Ectodermal cell (in vitro differentiated cells): ENCODE measurements around the gene TBCE.

Source experiments
- H3K27ac ChIP-seq: 2 replicates; pipeline ENCODE4 v1.7.0; 2013; ENCODE audit warnings: mild to moderate bottlenecking, low read depth, low read length; ENCODE audit not compliant: insufficient read depth, poor library complexity, severe bottlenecking
- H3K27me3 ChIP-seq: 2 replicates; pipeline ENCODE4 v1.7.0; 2013; ENCODE audit warnings: mild to moderate bottlenecking, low read length; ENCODE audit not compliant: insufficient read depth, control insufficient read depth, poor library complexity, severe bottlenecking
- H3K36me3 ChIP-seq: one replicate; pipeline ENCODE4 v1.7.0; 2013; ENCODE audit warnings: low read length; ENCODE audit not compliant: control insufficient read depth, insufficient read depth
- H3K4me1 ChIP-seq: one replicate; pipeline ENCODE4 v1.7.0; 2013; ENCODE audit warnings: low read length; ENCODE audit not compliant: control insufficient read depth, insufficient read depth
- H3K4me3 ChIP-seq: 2 replicates; pipeline ENCODE4 v1.7.0; 2013; ENCODE audit warnings: low read depth, low read length, control low read depth; ENCODE audit not compliant: insufficient read depth
- H3K9me3 ChIP-seq: 2 replicates; pipeline ENCODE4 v1.7.0; 2013; ENCODE audit warnings: mild to moderate bottlenecking, low read length, moderate library complexity; ENCODE audit not compliant: control insufficient read depth
- WGBS, 2 experiments: methylation state at CpG; one replicate each; pipeline ENCODE4 v1.1.7; 2013; ENCODE audit warnings: missing lambda C conversion rate in 2 of 2; 5-methylcytosine and 5-hydroxymethylcytosine counted together

Gene TBCE

DNA sequence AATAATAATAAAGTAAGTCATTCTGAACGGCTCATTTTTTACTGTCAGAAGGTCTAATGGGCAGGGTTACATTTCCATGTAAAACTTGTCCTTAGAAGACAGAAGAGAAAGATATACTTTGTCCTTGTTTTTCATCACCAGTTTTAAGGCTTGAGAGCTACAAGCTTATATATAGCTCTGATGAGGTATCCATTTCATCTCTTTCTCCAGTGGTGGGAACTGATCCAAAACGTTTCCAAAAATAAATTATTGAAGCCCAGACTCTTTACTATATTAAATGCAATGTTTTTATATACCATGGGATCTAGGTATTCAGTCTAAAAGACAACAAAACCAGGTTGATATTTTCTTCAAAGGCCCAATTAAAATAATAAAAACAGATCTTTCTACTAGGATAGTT, 128.3 kb downstream of the TBCE start:
- Histone ChIP-seq H3K4me1 (no peaks in the 10 kb centered on the region), H3K36me3 (peaks cover 11% of the 10 kb centered on the region), H3K27ac (no peak overlapping the region), H3K9me3 (no peaks in the 10 kb centered on the region), H3K4me3 (no peak overlapping the region), H3K27me3 (no peaks in the 10 kb centered on the region)
- WGBS, 2 experiments: 100% methylated on average over 1 to 2 of the region's 2 CpGs

- Histone ChIP-seq H3K4me1 (no peaks in the 10 kb centered on the region), H3K9me3 (no peaks in the 10 kb centered on the region), H3K36me3 (no peaks in the 10 kb centered on the region), H3K4me3 (no peak overlapping the region), H3K27ac (no peak overlapping the region), H3K27me3 (no peaks in the 10 kb centered on the region)
- WGBS, 2 experiments: 95 to 97% methylated on average over 5 of the region's 5 CpGs
These were observed 133.8 kb downstream of the TBCE start for GRCh38 chr1:235500971-235501540.
